Measurements from ENCODE around the gene RABL6.

The RABL6 gene

GRCh38 chr9:136808075-136808805, 492 bp downstream of the RABL6 start:
- intact Hi-C loops (cut with DNase I; ENCODE audit: low total_unique reads): loop anchor here (5.0 kb wide), 1 partner anchor 34 kb away; the partner anchor contains the start of gene AJM1
- peaks cover 0 to 52% (median 26%) of the 10 kb centered on the region in 4 donors for H3K4me1 ChIP-seq
- peak overlapping the region; percentile 69 to 83 for H3K27ac ChIP-seq
- H3K36me3 ChIP-seq: peaks cover 0 to 23% (median 6%) of the 10 kb centered on the region in 3 donors
- no peaks in the 10 kb centered on the region for H3K9me3 ChIP-seq
- H3K27me3 ChIP-seq: peaks cover 0 to 4% of the 10 kb centered on the region in 2 donors
- peak overlapping the region; percentile 94 to 99 for H3K4me3 ChIP-seq
- no peak for DNase-seq
- TF ChIP-seq, protein P1, sequence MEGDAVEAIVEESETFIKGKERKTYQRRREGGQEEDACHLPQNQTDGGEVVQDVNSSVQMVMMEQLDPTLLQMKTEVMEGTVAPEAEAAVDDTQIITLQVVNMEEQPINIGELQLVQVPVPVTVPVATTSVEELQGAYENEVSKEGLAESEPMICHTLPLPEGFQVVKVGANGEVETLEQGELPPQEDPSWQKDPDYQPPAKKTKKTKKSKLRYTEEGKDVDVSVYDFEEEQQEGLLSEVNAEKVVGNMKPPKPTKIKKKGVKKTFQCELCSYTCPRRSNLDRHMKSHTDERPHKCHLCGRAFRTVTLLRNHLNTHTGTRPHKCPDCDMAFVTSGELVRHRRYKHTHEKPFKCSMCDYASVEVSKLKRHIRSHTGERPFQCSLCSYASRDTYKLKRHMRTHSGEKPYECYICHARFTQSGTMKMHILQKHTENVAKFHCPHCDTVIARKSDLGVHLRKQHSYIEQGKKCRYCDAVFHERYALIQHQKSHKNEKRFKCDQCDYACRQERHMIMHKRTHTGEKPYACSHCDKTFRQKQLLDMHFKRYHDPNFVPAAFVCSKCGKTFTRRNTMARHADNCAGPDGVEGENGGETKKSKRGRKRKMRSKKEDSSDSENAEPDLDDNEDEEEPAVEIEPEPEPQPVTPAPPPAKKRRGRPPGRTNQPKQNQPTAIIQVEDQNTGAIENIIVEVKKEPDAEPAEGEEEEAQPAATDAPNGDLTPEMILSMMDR (IDR thresholded peaks at IDR 0.05): no peak

DNA sequence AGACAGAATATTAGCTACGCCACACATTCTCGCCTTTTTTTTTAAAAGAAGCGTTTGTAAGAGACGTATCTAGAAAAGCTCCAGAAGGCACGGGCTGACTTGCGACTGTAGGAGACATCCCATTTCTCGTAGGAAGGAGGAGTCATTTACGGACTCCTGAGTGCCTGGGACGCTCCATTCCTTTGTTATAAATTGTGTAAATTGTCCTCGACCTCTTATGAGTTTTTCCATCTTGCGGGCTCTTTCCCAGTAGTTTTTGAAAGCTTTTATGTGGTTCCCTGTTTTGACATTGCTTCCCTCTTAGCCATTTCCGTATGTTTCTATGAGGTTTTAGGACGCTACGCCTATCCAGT, 1.0 kb downstream of the RABL6 start:
- H3K4me1 ChIP-seq: peaks cover 0 to 52% (median 26%) of the 10 kb centered on the region in 4 donors
- H3K27me3 ChIP-seq: no peaks in the 10 kb centered on the region
- TF ChIP-seq, protein P1 (IDR thresholded peaks at IDR 0.05): no peak
- intact Hi-C loops (cut with DNase I; ENCODE audit: low total_unique reads): loop anchor here (5.0 kb wide), 1 partner anchor 34 kb away; the partner anchor contains the start of gene AJM1
- H3K27ac ChIP-seq: peak overlapping the region; percentile 69 to 83
- peak overlapping the region; percentile 94 to 99 for H3K4me3 ChIP-seq
- H3K9me3 ChIP-seq: no peaks in the 10 kb centered on the region
- peaks cover 0 to 26% (median 6%) of the 10 kb centered on the region in 3 donors for H3K36me3 ChIP-seq
- DNase-seq: no peak

- intact Hi-C loops (cut with DNase I; ENCODE audit: low total_unique reads): no loop called here
- no peaks in the 10 kb centered on the region for H3K9me3 ChIP-seq
- DNase-seq: no peak
- no peak overlapping the region for H3K4me3 ChIP-seq
- TF ChIP-seq, protein P1 (IDR thresholded peaks at IDR 0.05): no peak
- no peaks in the 10 kb centered on the region for H3K27me3 ChIP-seq
- peaks cover 6 to 30% (median 15%) of the 10 kb centered on the region in 3 donors for H3K36me3 ChIP-seq
- no peak overlapping the region for H3K27ac ChIP-seq
- peaks cover 0 to 11% (median 5%) of the 10 kb centered on the region in 4 donors for H3K4me1 ChIP-seq
These were observed 7.1 kb downstream of the RABL6 start for GRCh38 chr9:136814725-136815421.

DNA sequence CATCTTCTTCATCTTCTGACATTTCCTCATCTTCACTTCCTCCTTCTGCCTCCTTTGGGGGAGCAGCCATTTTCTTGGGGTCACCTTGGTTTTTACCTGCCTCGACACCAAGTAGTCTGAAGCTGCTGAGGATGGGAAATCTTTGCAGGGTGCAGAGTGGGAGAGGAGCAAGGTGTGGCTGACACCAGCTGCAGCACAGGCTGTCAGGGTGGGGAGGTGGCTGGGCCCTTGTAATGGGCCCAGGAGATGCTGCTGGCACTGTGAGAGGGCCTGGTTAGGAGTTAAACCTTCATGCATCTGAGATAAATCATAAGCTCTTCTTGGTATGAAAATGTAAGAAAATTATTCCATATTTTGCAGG, 7.7 kb downstream of the RABL6 start:
- Histone ChIP-seq H3K27ac (no peak overlapping the region), H3K4me1 (peaks cover 0 to 5% (median 3%) of the 10 kb centered on the region in 4 donors)

GRCh38 chr9:136820971-136821825, 13.4 kb downstream of the RABL6 start:
- peak overlapping the region; percentile 41 to 45 for H3K4me3 ChIP-seq
- TF ChIP-seq, protein P1 (IDR thresholded peaks at IDR 0.05): no peak
- H3K36me3 ChIP-seq: peaks cover 24 to 35% (median 32%) of the 10 kb centered on the region in 3 donors
- peaks cover 0 to 15% (median 6%) of the 10 kb centered on the region in 4 donors for H3K4me1 ChIP-seq
- peak in 1 of 2 donors; percentile 62 for DNase-seq
- H3K9me3 ChIP-seq: no peaks in the 10 kb centered on the region
- no peaks in the 10 kb centered on the region for H3K27me3 ChIP-seq
- intact Hi-C loops (cut with DNase I; ENCODE audit: low total_unique reads): no loop called here
- H3K27ac ChIP-seq: no peak overlapping the region

More for the DNA sequence above, 7.7 kb downstream of the RABL6 start:
- intact Hi-C loops (cut with DNase I; ENCODE audit: low total_unique reads): no loop called here
- Histone ChIP-seq H3K4me3 (no peak overlapping the region), H3K27me3 (no peaks in the 10 kb centered on the region), H3K36me3 (peaks cover 6 to 27% (median 15%) of the 10 kb centered on the region in 3 donors), H3K9me3 (no peaks in the 10 kb centered on the region)
- TF ChIP-seq, protein P1 (IDR thresholded peaks at IDR 0.05): no peak
- no peak for DNase-seq
